CD4-positive, CD25-positive, alpha-beta regulatory T cell (primary cell): Measurements from ENCODE around the gene TRIM62. TPM values are rescaled to one million over a fixed set of nuclear protein-coding genes. Genes with fewer than 3 reads are reported as not detected.
"Not testable (repeated sequence)": the region's sequence is repeated elsewhere in the genome, so short reads cannot be mapped to it uniquely, and the experiment has no call there.

ENCODE experiments used
- ATAC-seq, 2 donors: fragments of 150-1000 bp; cut with Tn5 transposase; one replicate each; pipeline ENCODE4 v1.10.0; 2021; ENCODE audit warnings: low read depth in 2 of 2, moderate number of reproducible peaks in 2 of 2, moderate library complexity in 1 of 2
- DNase-seq, 3 donors: peaks; one replicate each; pipeline versions ENCODE4 v3.0.0 to v3.0.0-alpha.2; 2012 to 2022; ENCODE audit warnings: mixed read lengths in 1 of 3
- H3K27ac ChIP-seq: one replicate; pipeline ENCODE4 v1.7.0; 2013; ENCODE audit warnings: mild to moderate bottlenecking, low read length; ENCODE audit not compliant: insufficient read depth, poor library complexity, severe bottlenecking
- H3K27me3 ChIP-seq: one replicate; pipeline ENCODE4 v1.7.0; 2013; ENCODE audit warnings: low read length; ENCODE audit not compliant: control insufficient read depth, insufficient read depth
- H3K36me3 ChIP-seq: one replicate; pipeline ENCODE4 v1.7.0; 2013; ENCODE audit warnings: mild to moderate bottlenecking, low read length, moderate library complexity; ENCODE audit not compliant: control insufficient read depth, insufficient read depth
- H3K4me1 ChIP-seq: 2 replicates; pipeline ENCODE4 v1.7.0; 2013; ENCODE audit warnings: mild to moderate bottlenecking, low read length; ENCODE audit not compliant: insufficient read depth, control insufficient read depth, poor library complexity, severe bottlenecking
- H3K4me3 ChIP-seq: one replicate; pipeline ENCODE4 v1.7.0; 2013; ENCODE audit warnings: low read depth, mild to moderate bottlenecking, low read length, moderate library complexity
- H3K9me3 ChIP-seq, 2 experiments: 1 replicate in 1 of 2; 2 replicates in 1 of 2; pipeline ENCODE4 v1.7.0; 2013; ENCODE audit warnings: low read length in 2 of 2, mild to moderate bottlenecking in 1 of 2, moderate library complexity in 1 of 2; ENCODE audit not compliant: control insufficient read depth in 2 of 2
- H3K27ac Mint-ChIP-seq, 3 donors: one replicate each; pipeline ENCODE4 v1.8.0; 2020 to 2022; ENCODE audit warnings: mild to moderate bottlenecking in 3 of 3, mixed read lengths in 3 of 3, moderate library complexity in 2 of 3
- H3K27me3 Mint-ChIP-seq: one replicate; pipeline ENCODE4 v1.8.0; 2022; ENCODE audit warnings: mild to moderate bottlenecking, mixed read lengths
- H3K36me3 Mint-ChIP-seq: one replicate; pipeline ENCODE4 v1.8.0; 2020; ENCODE audit warnings: mixed read lengths
- H3K4me1 Mint-ChIP-seq, 4 donors: one replicate each; pipeline ENCODE4 v1.8.0; 2020 to 2022; ENCODE audit warnings: mixed read lengths in 4 of 4, mild to moderate bottlenecking in 1 of 4
- H3K4me3 Mint-ChIP-seq, 4 donors: one replicate each; pipeline ENCODE4 v1.8.0; 2020 to 2022; ENCODE audit warnings: mild to moderate bottlenecking in 4 of 4, mixed read lengths in 4 of 4, moderate library complexity in 3 of 4
- H3K9me3 Mint-ChIP-seq, 7 donors: one replicate each; pipeline ENCODE4 v1.8.0; 2020 to 2022; ENCODE audit warnings: mixed read lengths in 7 of 7, mild to moderate bottlenecking in 3 of 7, moderate library complexity in 2 of 7
- polyA plus RNA-seq, 4 donors: library from polyadenylated mRNA; unstranded; fragments of 300-500 nt; fragmentation: Illumina TruSeq; gene quantifications; one replicate each; pipeline ENCODE4 v1.2.3, GENCODE V29; 2021
- total RNA-seq: library from RNA; stranded (reverse); gene quantifications from one replicate; pipeline ENCODE4 v1.2.3, GENCODE V29; 2022

Gene TRIM62
- total and polyA plus RNA-seq, 5 donors from 2014 or later = 5.6 to 29.1 (median 6.5) TPM

GRCh38 chr1:33140153-33141149, 41.4 kb downstream of the TRIM62 start:
- DNase-seq (no peak), ATAC-seq (peak in 1 of 2 donors; percentile 28)
- Mint-ChIP-seq H3K4me1 (peaks cover 0 to 25% (median 11%) of the 10 kb centered on the region in 4 donors), H3K36me3 (peaks cover under 1% of the 10 kb centered on the region), H3K4me3 (no peak overlapping the region), H3K27me3 (no peaks in the 10 kb centered on the region), H3K9me3 (no peaks in the 10 kb centered on the region), H3K27ac (peak overlapping the region in 1 of 3 donors; percentile 51)
- Histone ChIP-seq H3K36me3 (peaks cover 3% of the 10 kb centered on the region), H3K4me1 (no peaks in the 10 kb centered on the region), H3K27ac (no peak overlapping the region), H3K4me3 (no peak overlapping the region), H3K27me3 (no peaks in the 10 kb centered on the region), H3K9me3 (no peaks in the 10 kb centered on the region)

- Histone ChIP-seq H3K36me3 (no peaks in the 10 kb centered on the region), H3K4me1 (no peaks in the 10 kb centered on the region), H3K9me3 (no peaks in the 10 kb centered on the region), H3K27me3 (no peaks in the 10 kb centered on the region), H3K4me3 (no peak overlapping the region), H3K27ac (no peak overlapping the region)
- Mint-ChIP-seq H3K27ac (no peak overlapping the region), H3K27me3 (no peaks in the 10 kb centered on the region), H3K9me3 (no peaks in the 10 kb centered on the region), H3K36me3 (peaks cover 10% of the 10 kb centered on the region), H3K4me1 (peaks cover 0 to 25% (median 8%) of the 10 kb centered on the region in 4 donors), H3K4me3 (no peak overlapping the region)
- DNase-seq (peak in 2 of 3 donors; percentile 10 to 32), ATAC-seq (no peak)
Measured at GRCh38 chr1:33137800-33138199, 44.0 kb downstream of the TRIM62 start.

- H3K4me3 Mint-ChIP-seq, H3K27ac ChIP-seq, H3K27me3 ChIP-seq, DNase-seq, H3K4me1 ChIP-seq, H3K9me3 Mint-ChIP-seq, ATAC-seq, H3K27me3 Mint-ChIP-seq, H3K4me3 ChIP-seq, H3K36me3 ChIP-seq, H3K9me3 ChIP-seq: not testable (repeated sequence)
- Mint-ChIP-seq H3K4me1 (peaks cover 0 to 33% (median 17%) of the 10 kb centered on the region in 4 donors), H3K36me3 (peaks cover 10% of the 10 kb centered on the region), H3K27ac (peak overlapping the region in 1 of 3 donors; percentile 95)
Measured at GRCh38 chr1:33136041-33136440, 45.8 kb downstream of the TRIM62 start.

GRCh38 chr1:33133478-33134105, 48.3 kb downstream of the TRIM62 start:
- no peaks in the 10 kb centered on the region for H3K36me3 ChIP-seq
- Mint-ChIP-seq H3K27me3 (no peaks in the 10 kb centered on the region), H3K27ac (peak overlapping the region in 1 of 3 donors; percentile 55), H3K4me3 (no peak overlapping the region), H3K36me3 (peaks cover 14% of the 10 kb centered on the region), H3K9me3 (no peaks in the 10 kb centered on the region), H3K4me1 (peaks cover 3 to 45% (median 32%) of the 10 kb centered on the region in 4 donors)
- ATAC-seq (no peak), DNase-seq (no peak)
- no peak overlapping the region for H3K27ac ChIP-seq
- peaks cover 19% of the 10 kb centered on the region for H3K4me1 ChIP-seq
- H3K27me3 ChIP-seq = no peaks in the 10 kb centered on the region
- H3K4me3 ChIP-seq = no peak overlapping the region
- H3K9me3 ChIP-seq = no peaks in the 10 kb centered on the region

GRCh38 chr1:33132549-33132948, 49.3 kb downstream of the TRIM62 start:
- peaks cover 14% of the 10 kb centered on the region for H3K36me3 Mint-ChIP-seq
- no peaks in the 10 kb centered on the region for H3K27me3 ChIP-seq
- peak overlapping the region in 1 of 3 donors; percentile 32 for H3K27ac Mint-ChIP-seq
- no peaks in the 10 kb centered on the region for H3K27me3 Mint-ChIP-seq
- H3K4me1 Mint-ChIP-seq = peaks cover 5 to 49% (median 36%) of the 10 kb centered on the region in 4 donors
- peaks cover 29% of the 10 kb centered on the region for H3K4me1 ChIP-seq
- no peak overlapping the region for H3K27ac ChIP-seq
- H3K36me3 ChIP-seq = no peaks in the 10 kb centered on the region
- no peaks in the 10 kb centered on the region for H3K9me3 ChIP-seq
- H3K9me3 Mint-ChIP-seq = no peaks in the 10 kb centered on the region
- no peak for DNase-seq
- H3K4me3 Mint-ChIP-seq = no peak overlapping the region
- H3K4me3 ChIP-seq = no peak overlapping the region
- ATAC-seq = no peak

- DNase-seq = no peak
- peaks cover 5 to 62% (median 38%) of the 10 kb centered on the region in 4 donors for H3K4me1 Mint-ChIP-seq
Measured at GRCh38 chr1:33131191-33131590, 50.7 kb downstream of the TRIM62 start.

GRCh38 chr1:33130297-33130696, 51.5 kb downstream of the TRIM62 start:
- Histone ChIP-seq H3K27me3 (no peaks in the 10 kb centered on the region), H3K4me1 (peaks cover 38% of the 10 kb centered on the region), H3K4me3 (no peak overlapping the region), H3K9me3 (no peaks in the 10 kb centered on the region), H3K27ac (no peak overlapping the region), H3K36me3 (no peaks in the 10 kb centered on the region)
- H3K4me3 Mint-ChIP-seq = peak overlapping the region; percentile 9 to 51 (median 24)
- ATAC-seq = no peak
- peak in 1 of 3 donors; percentile 34 for DNase-seq
- H3K27ac Mint-ChIP-seq = peak overlapping the region; percentile 1 to 83 (median 32)
- H3K4me1 Mint-ChIP-seq = peaks cover 5 to 66% (median 42%) of the 10 kb centered on the region in 4 donors
- H3K36me3 Mint-ChIP-seq = peaks cover 12% of the 10 kb centered on the region
- H3K9me3 Mint-ChIP-seq = peaks cover 0 to 1% (median 0%) of the 10 kb centered on the region in 7 donors
- no peaks in the 10 kb centered on the region for H3K27me3 Mint-ChIP-seq

More at GRCh38 chr1:33131191-33131590, 50.7 kb downstream of the TRIM62 start:
- no peaks in the 10 kb centered on the region for H3K27me3 Mint-ChIP-seq
- Histone ChIP-seq H3K27ac (no peak overlapping the region), H3K4me1 (peaks cover 38% of the 10 kb centered on the region), H3K4me3 (no peak overlapping the region), H3K9me3 (no peaks in the 10 kb centered on the region), H3K36me3 (no peaks in the 10 kb centered on the region), H3K27me3 (no peaks in the 10 kb centered on the region)
- no peak overlapping the region for H3K27ac Mint-ChIP-seq
- H3K36me3 Mint-ChIP-seq = peaks cover 14% of the 10 kb centered on the region
- peaks cover 0 to under 1% (median 0%) of the 10 kb centered on the region in 7 donors for H3K9me3 Mint-ChIP-seq
- peak overlapping the region in 1 of 4 donors; percentile 61 for H3K4me3 Mint-ChIP-seq
- ATAC-seq = no peak
